Urinary bladder (tissue), 4 donors: ENCODE results near the gene COL26A1. TPM values are rescaled to one million over a fixed set of nuclear protein-coding genes. Genes with fewer than 3 reads are reported as not detected.

Source experiments
- DNase-seq: peaks from one replicate; pipeline ENCODE4 v3.0.0-alpha.2; 2015; ENCODE audit errors: extremely low spot score
- H3K27ac ChIP-seq: one replicate; pipeline ENCODE4 v1.5.1; 2013; ENCODE audit warnings: low read depth, mild to moderate bottlenecking, moderate library complexity
- H3K36me3 ChIP-seq: one replicate; pipeline ENCODE4 v1.6.1; 2013; ENCODE audit warnings: mild to moderate bottlenecking, moderate library complexity; ENCODE audit not compliant: insufficient read depth
- H3K4me1 ChIP-seq: one replicate; pipeline ENCODE4 v1.6.1; 2013; ENCODE audit warnings: mild to moderate bottlenecking, moderate library complexity; ENCODE audit not compliant: insufficient read depth
- H3K4me3 ChIP-seq: one replicate; pipeline ENCODE4 v1.5.1; 2013; ENCODE audit warnings: low read depth, low read length
- WGBS: extraction: QIAGEN DNeasy Blood & Tissue Kit; methylation state at CpG from one replicate; pipeline ENCODE4 v1.1.7; 2013; 5-methylcytosine and 5-hydroxymethylcytosine counted together
- polyA plus RNA-seq: library from polyadenylated mRNA; stranded (reverse); fragments of 200-250 nt; gene quantifications from one replicate; pipeline ENCODE4 v1.2.3, GENCODE V29; 2013
- total RNA-seq: library from RNA; depleted of rRNA; stranded (reverse); fragments of >200 nt; gene quantifications from one replicate; pipeline ENCODE4 v1.2.3, GENCODE V29; 2014
- donor health status: healthy with polysubstance abuse.
- donor health status: healthy.

COL26A1 gene
- total and polyA plus RNA-seq, 2 donors, result 0.06 to 2.9 TPM

DNA sequence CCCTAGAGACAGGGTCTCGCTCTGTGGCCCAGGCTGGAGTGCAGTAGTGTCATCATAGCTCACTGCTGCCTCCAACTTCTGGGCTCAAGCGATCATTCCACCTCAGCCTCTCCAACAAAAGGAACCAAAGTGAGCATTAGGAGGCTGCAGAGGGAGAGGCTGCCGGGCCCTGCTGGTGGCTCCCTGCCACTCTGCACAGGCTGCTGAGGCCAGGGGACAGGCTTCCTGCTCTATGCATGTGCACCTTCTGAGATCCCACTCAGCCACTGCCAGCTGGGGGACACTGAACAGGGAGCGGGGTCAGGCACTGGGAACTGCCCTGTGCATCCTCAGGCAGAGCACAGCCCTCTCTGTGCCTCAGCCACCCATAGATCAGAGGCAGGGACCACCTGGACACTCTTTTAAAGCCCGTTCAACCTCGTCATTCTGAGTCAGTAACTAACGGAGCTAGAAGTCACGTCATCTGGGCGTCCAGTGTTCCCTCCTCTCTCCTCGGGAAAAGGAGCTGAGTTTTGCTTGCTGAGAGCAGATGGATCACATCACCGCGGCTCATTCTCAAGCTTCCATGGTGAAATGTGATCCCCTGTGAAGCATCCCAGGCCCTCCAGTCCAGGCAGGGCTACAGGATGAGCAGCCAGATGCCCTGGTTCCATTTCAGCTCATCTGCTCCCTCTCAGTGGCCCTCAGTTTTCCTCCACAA, 156.8 kb downstream of the COL26A1 start:
- peak; percentile 49 for DNase-seq
- H3K4me3 ChIP-seq, result no peak overlapping the region
- no peak overlapping the region for H3K27ac ChIP-seq
- H3K4me1 ChIP-seq, result no peaks in the 10 kb centered on the region
- 42% methylated on average over 12 of the region's 12 CpGs for WGBS
- H3K36me3 ChIP-seq, result no peaks in the 10 kb centered on the region

DNA sequence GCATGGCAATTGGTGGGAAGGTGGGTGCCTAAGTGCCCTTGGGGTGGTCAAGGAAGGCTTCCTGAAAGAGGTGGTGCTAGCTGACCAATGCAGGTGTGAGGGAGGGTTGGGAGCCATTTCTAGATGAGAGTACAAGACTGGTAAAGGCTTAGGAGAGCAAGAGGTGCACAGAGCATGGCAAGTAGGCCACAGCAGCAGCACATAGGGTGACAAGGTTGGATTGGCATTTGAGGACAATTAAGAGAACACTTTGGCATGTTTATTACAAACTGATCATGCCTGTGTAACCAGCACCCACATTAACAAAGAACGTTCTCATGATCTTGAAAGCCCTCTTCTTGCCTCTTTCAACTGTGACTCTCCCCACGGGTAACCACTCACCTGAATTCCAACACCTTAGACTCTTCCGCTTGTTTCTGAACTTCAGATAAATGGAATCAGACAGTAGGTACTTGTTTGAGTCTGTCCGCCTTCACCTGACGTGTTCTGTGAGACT, 158.8 kb downstream of the COL26A1 start:
- Histone ChIP-seq H3K36me3 (no peaks in the 10 kb centered on the region), H3K4me1 (no peaks in the 10 kb centered on the region), H3K4me3 (no peak overlapping the region), H3K27ac (no peak overlapping the region)
- no peak for DNase-seq
- WGBS, result 85% methylated on average over 5 of the region's 5 CpGs

DNA sequence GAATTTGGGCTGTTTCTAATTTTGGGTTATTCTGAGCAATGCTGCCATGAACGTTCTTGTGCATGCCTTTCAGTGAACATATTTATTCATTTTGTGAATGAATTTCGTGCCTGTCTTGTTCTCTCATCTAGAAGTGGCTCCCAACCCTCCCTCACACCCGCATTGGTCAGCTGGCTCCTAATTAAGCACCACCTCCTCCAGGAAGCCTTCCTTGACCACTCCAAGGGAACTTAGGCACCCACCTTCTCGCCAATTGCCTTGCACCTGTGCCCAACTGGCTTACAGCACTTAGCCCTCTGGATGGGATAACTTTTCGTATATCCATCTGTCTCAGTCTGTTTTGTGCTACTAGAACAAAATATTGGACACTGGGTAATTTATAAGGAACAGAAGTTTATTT, 159.3 kb downstream of the COL26A1 start:
- 66% methylated on average over 5 of the region's 5 CpGs for WGBS
- no peak for DNase-seq
- H3K4me1 ChIP-seq, result no peaks in the 10 kb centered on the region
- H3K27ac ChIP-seq, result no peak overlapping the region
- no peaks in the 10 kb centered on the region for H3K36me3 ChIP-seq
- no peak overlapping the region for H3K4me3 ChIP-seq

DNA sequence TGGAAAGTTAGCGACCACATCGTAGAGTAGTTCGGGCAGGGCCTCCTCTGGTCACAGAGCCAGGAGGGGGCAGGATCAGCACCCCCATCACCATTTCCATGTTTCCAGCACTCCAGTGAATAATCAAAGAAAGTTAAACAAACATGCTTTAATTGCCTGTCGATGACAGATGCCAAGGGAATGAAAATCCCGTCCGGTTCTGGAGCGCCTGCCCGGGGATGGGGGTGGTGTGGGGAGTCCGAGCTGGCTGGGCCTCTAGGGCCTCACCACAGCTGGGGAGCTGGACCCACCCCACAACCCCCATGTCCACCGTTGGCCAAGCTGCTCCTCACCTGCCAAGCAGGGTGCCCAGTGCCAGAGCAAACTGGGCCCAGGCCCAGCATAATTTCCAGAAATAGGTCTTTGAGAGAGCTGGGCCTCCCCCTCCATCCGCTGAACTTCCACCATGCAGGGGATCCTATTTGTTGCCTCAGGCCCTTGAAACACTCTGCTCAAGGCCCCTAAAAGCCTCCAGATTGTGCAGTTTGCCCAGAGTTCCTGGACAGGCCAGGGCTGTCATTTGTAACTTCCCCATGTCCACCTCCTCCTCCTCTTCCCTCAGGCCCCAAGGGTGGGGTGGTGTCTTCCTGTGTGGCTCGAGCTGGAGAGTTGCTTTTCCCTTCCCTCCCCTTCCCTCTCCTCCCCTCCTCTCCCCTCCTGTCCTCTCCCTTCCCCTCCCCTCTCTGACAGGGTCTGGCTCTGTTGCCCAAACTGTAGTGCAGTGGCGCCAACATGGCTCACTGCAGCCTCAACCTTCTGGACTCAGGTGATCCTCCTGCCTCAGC, 165.4 kb downstream of the COL26A1 start:
- Histone ChIP-seq H3K36me3 (no peaks in the 10 kb centered on the region), H3K27ac (no peak overlapping the region), H3K4me1 (no peaks in the 10 kb centered on the region), H3K4me3 (no peak overlapping the region)
- WGBS, result 42% methylated on average over 13 of the region's 13 CpGs
- DNase-seq, result no peak

GRCh38 chr7:101529560-101529959, 166.9 kb downstream of the COL26A1 start:
- H3K27ac ChIP-seq, result no peak overlapping the region
- 98% methylated on average over 4 of the region's 4 CpGs for WGBS
- no peaks in the 10 kb centered on the region for H3K36me3 ChIP-seq
- no peaks in the 10 kb centered on the region for H3K4me1 ChIP-seq
- H3K4me3 ChIP-seq, result no peak overlapping the region
- DNase-seq, result no peak

- WGBS, result 58% methylated on average over 16 of the region's 16 CpGs
- H3K4me1 ChIP-seq, result no peaks in the 10 kb centered on the region
- no peaks in the 10 kb centered on the region for H3K36me3 ChIP-seq
- H3K4me3 ChIP-seq, result no peak overlapping the region
- H3K27ac ChIP-seq, result no peak overlapping the region
- DNase-seq, result no peak
These were observed 169.2 kb downstream of the COL26A1 start for GRCh38 chr7:101531726-101532357.

DNA sequence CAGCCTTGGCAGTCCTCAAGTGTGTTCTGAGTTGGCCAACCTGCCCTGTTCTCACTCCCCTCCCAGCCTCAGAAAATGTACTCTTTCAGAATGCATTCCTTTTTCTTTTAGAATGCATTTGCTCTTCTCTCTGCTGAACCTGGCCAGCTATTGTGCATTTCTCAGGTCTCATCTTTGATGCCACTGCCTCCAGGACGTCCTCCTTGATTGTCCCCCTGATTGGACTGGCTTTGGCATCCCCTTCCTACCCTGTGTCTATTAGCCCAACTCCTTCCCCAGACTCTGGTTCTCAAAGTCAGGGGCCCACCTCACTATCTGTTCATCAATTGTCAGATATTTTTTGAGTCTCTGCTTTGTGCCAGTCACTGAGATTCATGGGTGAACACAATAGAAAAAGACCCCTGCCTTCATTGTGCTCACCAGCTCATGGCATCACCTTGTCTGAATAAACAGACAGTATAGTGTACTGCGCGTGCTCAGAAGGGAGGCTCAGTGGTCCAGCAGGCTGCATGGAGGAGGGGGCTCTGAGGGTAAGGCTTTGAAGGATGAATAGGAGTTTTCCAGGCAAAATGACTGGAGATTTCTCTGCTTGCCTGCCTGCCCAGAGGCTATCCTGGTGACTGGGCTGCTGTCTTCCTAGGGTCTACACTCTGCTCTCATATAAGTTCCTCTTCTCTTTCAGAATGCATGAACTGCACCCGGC, 169.9 kb downstream of the COL26A1 start:
- no peak for DNase-seq
- WGBS, result 95% methylated on average over 4 of the region's 4 CpGs
- Histone ChIP-seq H3K27ac (no peak overlapping the region), H3K4me1 (no peaks in the 10 kb centered on the region), H3K36me3 (no peaks in the 10 kb centered on the region), H3K4me3 (no peak overlapping the region)

DNA sequence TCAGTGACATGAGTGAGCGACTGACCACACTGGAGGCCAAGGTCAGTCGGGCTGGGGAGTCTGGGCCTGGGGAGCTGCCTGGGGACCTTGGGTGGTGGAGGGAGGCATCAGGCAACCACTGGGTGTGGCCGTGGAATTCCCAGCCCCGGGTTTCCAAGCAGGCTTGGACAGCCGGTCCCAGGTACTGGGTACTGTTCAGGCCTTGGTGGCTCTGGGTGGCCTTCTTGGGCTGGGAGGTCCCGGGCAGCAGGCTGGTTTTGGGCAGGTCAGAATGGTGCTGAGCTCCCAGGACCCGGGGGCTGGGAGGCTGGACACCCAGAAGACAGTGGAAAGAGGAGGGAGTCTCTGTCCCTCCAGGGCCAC, 170.4 kb downstream of the COL26A1 start:
- Histone ChIP-seq H3K4me1 (no peaks in the 10 kb centered on the region), H3K27ac (no peak overlapping the region), H3K4me3 (no peak overlapping the region), H3K36me3 (no peaks in the 10 kb centered on the region)
- DNase-seq, result no peak
- 94% methylated on average over 7 of the region's 7 CpGs for WGBS

DNA sequence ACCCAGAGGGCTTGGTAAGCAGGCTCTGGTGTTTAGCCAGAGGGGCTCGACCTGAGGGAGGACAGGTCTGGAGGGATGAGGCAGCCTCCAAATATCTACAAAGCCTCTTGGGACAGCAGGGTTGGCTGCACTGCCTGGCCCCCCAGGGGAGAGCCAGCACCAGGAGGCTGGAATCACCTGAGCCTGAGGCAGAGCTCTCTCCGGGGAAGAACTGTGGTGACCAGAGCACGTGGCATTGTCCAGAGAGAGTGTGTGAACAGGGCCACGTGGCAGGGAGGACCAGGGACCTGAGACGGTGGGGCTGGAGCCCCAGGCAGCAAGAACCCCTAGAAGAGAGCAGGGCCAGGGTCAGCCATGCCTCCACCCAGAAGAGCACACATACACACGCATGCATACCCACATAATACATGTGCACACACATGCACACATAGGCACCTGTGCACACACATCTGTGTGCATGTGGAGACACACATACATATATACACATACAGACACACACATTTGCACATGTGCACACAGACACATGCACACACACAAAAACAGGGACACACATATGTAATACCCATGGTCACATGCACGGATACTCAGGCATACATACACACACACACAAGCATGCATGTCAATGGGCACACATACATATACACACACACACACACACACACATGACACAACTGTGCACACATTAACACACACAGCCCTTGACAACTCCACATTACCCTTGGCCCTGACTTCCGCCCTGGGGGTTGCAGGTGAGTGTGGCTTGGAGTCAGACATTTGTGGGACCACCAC, 171.5 kb downstream of the COL26A1 start:
- Histone ChIP-seq H3K4me3 (no peak overlapping the region), H3K36me3 (no peaks in the 10 kb centered on the region), H3K4me1 (no peaks in the 10 kb centered on the region), H3K27ac (no peak overlapping the region)
- WGBS, result 78% methylated on average over 8 of the region's 8 CpGs
- no peak for DNase-seq

DNA sequence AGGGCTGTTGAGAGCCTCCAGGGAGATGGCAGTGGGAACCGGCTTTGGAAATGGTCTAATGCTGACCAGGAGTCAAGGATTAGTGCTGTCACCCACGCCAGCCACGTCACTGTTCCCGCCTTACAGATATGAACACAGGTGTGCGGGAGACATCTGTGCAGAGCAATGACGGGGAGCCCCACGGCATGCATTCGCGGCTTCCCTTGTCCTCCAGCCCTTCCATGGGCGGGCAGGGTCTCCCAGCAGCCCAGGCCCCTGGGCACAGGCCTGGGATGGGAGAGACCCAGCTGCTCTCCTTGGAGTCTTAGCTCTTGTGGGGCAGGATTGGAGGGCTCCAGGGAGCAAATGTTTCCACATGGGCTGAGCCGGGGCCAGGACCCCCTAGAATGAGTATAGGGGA, 172.2 kb downstream of the COL26A1 start:
- no peaks in the 10 kb centered on the region for H3K36me3 ChIP-seq
- no peak overlapping the region for H3K4me3 ChIP-seq
- H3K4me1 ChIP-seq, result no peaks in the 10 kb centered on the region
- no peak for DNase-seq
- H3K27ac ChIP-seq, result no peak overlapping the region
- WGBS, result 87% methylated on average over 11 of the region's 11 CpGs

- 57% methylated on average over 7 of the region's 7 CpGs for WGBS
- no peaks in the 10 kb centered on the region for H3K36me3 ChIP-seq
- no peak overlapping the region for H3K27ac ChIP-seq
- no peak overlapping the region for H3K4me3 ChIP-seq
- H3K4me1 ChIP-seq, result no peaks in the 10 kb centered on the region
- DNase-seq, result no peak
These were observed 172.7 kb downstream of the COL26A1 start for GRCh38 chr7:101535351-101535751.

DNA sequence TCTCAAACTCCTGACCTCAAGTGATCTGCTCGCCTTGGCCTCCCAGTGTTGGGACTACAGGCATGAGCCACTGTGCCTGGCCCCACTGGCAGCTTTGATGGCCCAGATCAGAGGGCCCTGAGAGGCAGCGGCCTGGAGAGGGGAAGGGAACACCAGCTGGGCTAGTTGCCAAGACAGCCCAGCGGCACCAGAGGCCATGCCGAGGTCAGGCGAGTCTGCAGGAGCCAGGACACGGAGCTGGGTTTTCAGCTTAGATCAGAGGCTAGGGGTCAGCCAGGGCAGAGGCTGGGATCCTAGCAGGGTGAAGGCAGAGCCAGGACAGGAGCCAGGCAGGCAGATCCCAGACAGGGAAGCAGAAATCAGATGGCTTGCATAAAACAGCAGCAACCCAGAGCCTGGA, 173.6 kb downstream of the COL26A1 start:
- WGBS, result 62% methylated on average over 6 of the region's 6 CpGs
- Histone ChIP-seq H3K4me3 (no peak overlapping the region), H3K4me1 (no peaks in the 10 kb centered on the region), H3K36me3 (no peaks in the 10 kb centered on the region), H3K27ac (no peak overlapping the region)
- no peak for DNase-seq

GRCh38 chr7:101536668-101537067, 174.0 kb downstream of the COL26A1 start:
- Histone ChIP-seq H3K4me3 (no peak overlapping the region), H3K4me1 (no peaks in the 10 kb centered on the region), H3K36me3 (no peaks in the 10 kb centered on the region), H3K27ac (no peak overlapping the region)
- 94% methylated on average over 4 of the region's 4 CpGs for WGBS
- no peak for DNase-seq
